GM12878 (cell line): ENCODE measurements around the gene FBXL7.

Source experiments
- BRCA1 ChIP-seq: IDR thresholded peaks from 2 replicates; pipeline ENCODE4 v1.6.1; 2011; ENCODE audit warnings: low read depth, low read length, improper control_type of control experiment
- CTCF ChIP-seq, 3 experiments: IDR thresholded peaks in 2 of 3; conservative IDR thresholded peaks in 1 of 3; 2 replicates each; pipeline ENCODE4 v1.5.1; 2011; ENCODE audit warnings: low read depth in 3 of 3, low read length in 3 of 3, mild to moderate bottlenecking in 3 of 3, control low read depth in 2 of 3, moderate library complexity in 2 of 3, inconsistent platforms in 1 of 3, mixed read lengths in 1 of 3; ENCODE audit not compliant: control insufficient read depth in 2 of 3, insufficient read depth in 1 of 3; ENCODE audit errors: extremely low read depth in 1 of 3
- E2F4 ChIP-seq: IDR thresholded peaks from 2 replicates; pipeline ENCODE4 v1.6.1; 2012; ENCODE audit warnings: low read depth, low read length, improper control_type of control experiment
- EZH2 ChIP-seq: IDR thresholded peaks from 2 replicates; pipeline ENCODE4 v1.6.1; 2012; ENCODE audit warnings: low read depth, mild to moderate bottlenecking, control low read depth, inconsistent platforms, low read length, borderline replicate concordance; ENCODE audit not compliant: control insufficient read depth
- FOXM1 ChIP-seq: IDR thresholded peaks from 2 replicates; pipeline ENCODE4 v1.6.1; 2012; ENCODE audit warnings: low read depth, mild to moderate bottlenecking, inconsistent platforms, low read length, moderate library complexity
- HDAC2 ChIP-seq: fragments of 200-600 bp; sonication (generic); IDR thresholded peaks from 2 replicates; pipeline ENCODE4 v1.6.1; 2017
- IKZF2 ChIP-seq, 2 experiments: fragments of 450-650 bp; IDR thresholded peaks; 2 replicates each; pipeline ENCODE4 v1.6.1; 2017; ENCODE audit warnings: mild to moderate bottlenecking in 2 of 2, moderate library complexity in 2 of 2
- JUND ChIP-seq: IDR thresholded peaks from 2 replicates; pipeline ENCODE4 v1.6.1; 2012; ENCODE audit warnings: low read depth, mild to moderate bottlenecking, low read length, improper control_type of control experiment, moderate library complexity
- NFIC ChIP-seq: IDR thresholded peaks from 2 replicates; pipeline ENCODE4 v1.6.1; 2012; ENCODE audit warnings: low read depth, mild to moderate bottlenecking, inconsistent platforms, low read length, moderate library complexity
- POLR2A ChIP-seq: IDR thresholded peaks from 2 replicates; pipeline ENCODE4 v1.6.1; 2011; ENCODE audit warnings: low read depth, mild to moderate bottlenecking, low read length
- SIN3A ChIP-seq: IDR thresholded peaks from 2 replicates; pipeline ENCODE4 v1.6.1; 2012; ENCODE audit warnings: low read depth, low read length, improper control_type of control experiment
- USF1 ChIP-seq: IDR thresholded peaks from 2 replicates; pipeline ENCODE4 v1.6.1; 2011; ENCODE audit warnings: borderline replicate concordance, low read depth, mild to moderate bottlenecking, moderate library complexity, mixed read lengths, low read length; ENCODE audit not compliant: insufficient read depth; ENCODE audit errors: extremely low read length
- TF ChIP-seq, protein P1 (sequence below): IDR thresholded peaks from 2 replicates; pipeline ENCODE4 v1.6.1; 2011; ENCODE audit warnings: low read depth, low read length, improper control_type of control experiment, borderline replicate concordance
- TF ChIP-seq, protein P2 (sequence below): IDR thresholded peaks from 2 replicates; pipeline ENCODE4 v1.6.1; 2011; ENCODE audit warnings: low read depth, mild to moderate bottlenecking, low read length, moderate library complexity, borderline replicate concordance; ENCODE audit errors: extremely low read depth

DNA sequence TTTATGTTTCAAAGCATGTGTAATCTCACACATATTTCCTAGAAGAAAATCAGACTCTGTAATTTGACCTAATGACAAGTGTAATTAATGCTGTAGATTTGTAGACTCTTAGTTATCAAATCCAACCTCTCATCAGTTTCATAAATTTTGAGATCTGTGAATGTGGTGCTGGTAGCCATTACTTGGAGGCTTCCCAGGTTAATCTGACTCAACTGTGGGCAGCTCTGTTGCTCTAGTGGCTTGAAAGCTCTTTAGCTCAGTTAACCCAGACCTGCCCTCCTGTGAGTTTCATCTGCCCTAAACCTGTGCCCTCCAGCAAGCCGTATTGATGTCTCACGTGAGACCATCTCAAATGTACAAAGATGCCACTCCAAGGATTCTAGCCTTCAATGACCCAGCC is 323.4 kb downstream of the FBXL7 start:
- no peak for TF ChIP-seq CTCF (IDR thresholded peaks at IDR 0.05 in 2 of 3, conservative IDR thresholded peaks at IDR 0.05 in 1 of 3; ENCODE audit: control insufficient read depth in 2 of 3, extremely low read depth in 1 of 3, insufficient read depth in 1 of 3, low read depth in 3 of 3, low read length in 3 of 3)
- TF ChIP-seq EZH2 = no peak
- TF ChIP-seq, protein P1, sequence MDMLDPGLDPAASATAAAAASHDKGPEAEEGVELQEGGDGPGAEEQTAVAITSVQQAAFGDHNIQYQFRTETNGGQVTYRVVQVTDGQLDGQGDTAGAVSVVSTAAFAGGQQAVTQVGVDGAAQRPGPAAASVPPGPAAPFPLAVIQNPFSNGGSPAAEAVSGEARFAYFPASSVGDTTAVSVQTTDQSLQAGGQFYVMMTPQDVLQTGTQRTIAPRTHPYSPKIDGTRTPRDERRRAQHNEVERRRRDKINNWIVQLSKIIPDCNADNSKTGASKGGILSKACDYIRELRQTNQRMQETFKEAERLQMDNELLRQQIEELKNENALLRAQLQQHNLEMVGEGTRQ = no peak
- TF ChIP-seq E2F4 = no peak
- TF ChIP-seq, protein P2, sequence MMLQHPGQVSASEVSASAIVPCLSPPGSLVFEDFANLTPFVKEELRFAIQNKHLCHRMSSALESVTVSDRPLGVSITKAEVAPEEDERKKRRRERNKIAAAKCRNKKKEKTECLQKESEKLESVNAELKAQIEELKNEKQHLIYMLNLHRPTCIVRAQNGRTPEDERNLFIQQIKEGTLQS = no peak
- TF ChIP-seq SIN3A = no peak
- no peak for TF ChIP-seq IKZF2 (IDR thresholded peaks at IDR 0.05)
- no peak for TF ChIP-seq POLR2A
- no peak for TF ChIP-seq HDAC2
- no peak for TF ChIP-seq USF1
- no peak for TF ChIP-seq JUND
- TF ChIP-seq BRCA1 = no peak
- no peak for TF ChIP-seq NFIC
- no peak for TF ChIP-seq FOXM1
